Right lobe of liver (tissue), 4 donors: ENCODE results near the gene SNX32.

Experiments
- POLR2A ChIP-seq: fragments of 450-650 bp; IDR thresholded peaks from one replicate; pipeline ENCODE4 v1.6.1; 2017; ENCODE audit warnings: antibody characterized with exemption, mild to moderate bottlenecking
- TF ChIP-seq, protein P1 (sequence below), 4 donors: fragments of 200-600 bp in 3 of 4; fragments of 450-650 bp in 1 of 4; IDR thresholded peaks; one replicate each; pipeline versions ENCODE4 v1.5.1 to v1.8.0; 2016 to 2022; ENCODE audit warnings: antibody characterized with exemption in 4 of 4, mild to moderate bottlenecking in 2 of 4
- donor health status: DM: no; HTN: no; CAD: no.
- donor health status: DM: no; HTN: no; CAD: no.
- donor health status: DM: no; HTN: yes; CAD: no.

DNA sequence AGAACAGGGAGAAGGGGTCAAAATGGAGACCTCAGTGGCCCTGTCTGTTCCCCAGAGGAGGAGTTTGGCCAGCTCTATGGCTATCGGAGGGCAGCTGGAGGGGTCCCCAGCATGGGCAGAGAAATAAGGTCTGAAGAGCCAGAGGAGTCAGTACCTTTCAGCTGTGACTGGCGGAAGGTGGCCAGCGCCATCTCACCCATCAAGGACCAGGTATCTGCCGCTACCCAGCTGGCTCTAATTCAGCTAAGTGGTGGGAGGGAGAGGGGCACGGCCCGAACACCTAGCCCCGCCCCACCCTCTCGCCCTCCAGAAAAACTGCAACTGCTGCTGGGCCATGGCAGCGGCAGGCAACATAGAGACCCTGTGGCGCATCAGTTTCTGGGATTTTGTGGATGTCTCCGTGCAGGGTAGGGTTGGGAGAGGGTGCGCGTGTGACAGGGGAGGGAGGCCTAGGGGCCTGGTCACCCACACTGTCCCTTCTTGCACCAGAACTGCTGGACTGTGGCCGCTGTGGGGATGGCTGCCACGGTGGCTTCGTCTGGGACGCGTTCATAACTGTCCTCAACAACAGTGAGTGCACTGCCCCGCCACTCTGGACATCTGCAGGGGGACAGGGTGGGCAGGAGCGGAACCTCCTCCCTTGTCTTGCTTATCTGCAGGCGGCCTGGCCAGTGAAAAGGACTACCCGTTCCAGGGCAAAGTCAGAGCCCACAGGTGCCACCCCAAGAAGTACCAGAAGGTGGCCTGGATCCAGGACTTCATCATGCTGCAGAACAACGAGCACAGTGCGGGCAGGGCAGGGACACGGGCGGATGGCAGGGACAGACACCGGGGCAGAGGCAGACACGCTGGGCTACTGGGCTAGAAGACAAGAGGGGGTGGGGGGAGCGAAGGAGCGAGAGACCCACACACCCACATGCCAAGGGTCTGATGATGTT, 48.6 kb downstream of the SNX32 start:
- TF ChIP-seq, protein P1, sequence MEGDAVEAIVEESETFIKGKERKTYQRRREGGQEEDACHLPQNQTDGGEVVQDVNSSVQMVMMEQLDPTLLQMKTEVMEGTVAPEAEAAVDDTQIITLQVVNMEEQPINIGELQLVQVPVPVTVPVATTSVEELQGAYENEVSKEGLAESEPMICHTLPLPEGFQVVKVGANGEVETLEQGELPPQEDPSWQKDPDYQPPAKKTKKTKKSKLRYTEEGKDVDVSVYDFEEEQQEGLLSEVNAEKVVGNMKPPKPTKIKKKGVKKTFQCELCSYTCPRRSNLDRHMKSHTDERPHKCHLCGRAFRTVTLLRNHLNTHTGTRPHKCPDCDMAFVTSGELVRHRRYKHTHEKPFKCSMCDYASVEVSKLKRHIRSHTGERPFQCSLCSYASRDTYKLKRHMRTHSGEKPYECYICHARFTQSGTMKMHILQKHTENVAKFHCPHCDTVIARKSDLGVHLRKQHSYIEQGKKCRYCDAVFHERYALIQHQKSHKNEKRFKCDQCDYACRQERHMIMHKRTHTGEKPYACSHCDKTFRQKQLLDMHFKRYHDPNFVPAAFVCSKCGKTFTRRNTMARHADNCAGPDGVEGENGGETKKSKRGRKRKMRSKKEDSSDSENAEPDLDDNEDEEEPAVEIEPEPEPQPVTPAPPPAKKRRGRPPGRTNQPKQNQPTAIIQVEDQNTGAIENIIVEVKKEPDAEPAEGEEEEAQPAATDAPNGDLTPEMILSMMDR (IDR thresholded peaks at IDR 0.05): no peak
- TF ChIP-seq POLR2A: no peak
